Activated T-helper 17 cell treated with anti-CD3 and anti-CD28 coated beads, Interleukin-2, amount 50 U/mL, for 72 hours (primary cell): ENCODE measurements around the gene BNIP5. TPM values are rescaled to one million over a fixed set of nuclear protein-coding genes. Genes with fewer than 3 reads are reported as not detected.

ENCODE experiments used
- ATAC-seq: fragments of 150-1000 bp; cut with Tn5 transposase; replicated peaks from 2 replicates; pipeline ENCODE4 v1.10.0; 2021; ENCODE audit warnings: mild to moderate bottlenecking, moderate library complexity
- H3K27ac Mint-ChIP-seq: one replicate; pipeline ENCODE4 v1.8.0; 2022; ENCODE audit warnings: mixed read lengths
- H3K27me3 Mint-ChIP-seq: one replicate; pipeline ENCODE4 v1.8.0; 2022; ENCODE audit warnings: mixed read lengths
- H3K36me3 Mint-ChIP-seq: one replicate; pipeline ENCODE4 v1.8.0; 2022; ENCODE audit warnings: low read depth, mild to moderate bottlenecking, mixed read lengths
- H3K4me1 Mint-ChIP-seq: one replicate; pipeline ENCODE4 v1.8.0; 2022; ENCODE audit warnings: mixed read lengths
- H3K4me3 Mint-ChIP-seq: one replicate; pipeline ENCODE4 v1.8.0; 2022; ENCODE audit warnings: mild to moderate bottlenecking, mixed read lengths
- H3K9me3 Mint-ChIP-seq: one replicate; pipeline ENCODE4 v1.8.0; 2022; ENCODE audit warnings: mixed read lengths
- total RNA-seq, 2 donors: library from RNA; stranded (reverse); gene quantifications; one replicate each; pipeline ENCODE4 v1.2.3, GENCODE V29; 2022

Gene BNIP5
- total RNA-seq, 2 donors from 2014 or later = not detected

DNA sequence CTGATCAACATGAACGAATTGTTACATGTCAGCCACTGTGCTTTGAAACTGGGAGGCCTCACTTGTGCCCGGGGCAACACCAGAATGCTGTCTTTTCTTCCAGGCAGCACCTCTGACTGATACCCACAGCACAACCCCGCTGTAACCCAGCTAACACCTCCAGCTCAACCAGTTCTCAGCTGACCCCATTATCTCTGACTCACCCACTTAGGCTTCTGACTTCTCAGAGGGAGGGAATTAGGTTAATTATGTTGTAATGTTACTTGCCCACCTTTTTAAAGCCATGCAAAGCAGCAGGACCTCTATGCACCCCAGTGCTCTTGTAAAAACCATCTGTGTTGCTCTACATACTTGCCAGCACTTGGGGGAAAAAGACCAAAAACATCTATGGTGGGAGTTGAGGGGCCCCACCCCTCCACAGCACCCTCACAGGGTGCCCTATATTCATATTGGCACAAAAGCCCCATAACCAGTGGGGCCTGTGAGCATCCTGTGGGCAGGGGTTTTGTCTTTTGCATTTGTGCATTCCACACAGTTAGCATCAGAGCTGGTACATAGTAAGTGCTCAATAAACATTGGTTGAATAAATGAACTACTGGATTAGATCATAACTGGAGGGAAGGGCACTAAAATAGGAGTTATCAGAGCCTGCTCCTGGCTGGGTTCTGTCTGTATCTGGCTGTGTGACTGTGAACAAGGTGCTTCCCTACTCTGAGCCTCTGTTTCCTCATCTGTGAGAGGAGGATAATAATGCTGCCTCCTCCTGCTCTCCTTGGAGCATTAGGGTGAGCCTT lies 22.3 kb downstream of the BNIP5 start:
- no peak for ATAC-seq

DNA sequence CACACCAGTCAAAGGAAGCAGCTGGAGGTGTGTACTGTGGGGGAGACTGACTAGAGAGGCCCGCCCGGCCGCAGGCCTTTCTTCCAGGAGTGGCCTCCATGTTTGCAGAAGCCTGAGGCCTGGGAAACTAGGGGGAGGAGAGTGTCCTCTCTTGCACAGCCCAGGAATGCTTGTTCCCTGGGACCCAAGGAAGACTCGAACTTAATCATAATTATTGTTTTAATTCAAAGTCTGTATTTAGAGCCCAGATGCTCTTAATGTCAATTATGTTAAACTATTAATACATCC lies 23.1 kb downstream of the BNIP5 start:
- H3K27ac Mint-ChIP-seq = no peak overlapping the region
- H3K4me1 Mint-ChIP-seq = no peaks in the 10 kb centered on the region
- H3K36me3 Mint-ChIP-seq = no peaks in the 10 kb centered on the region
- peaks cover 3% of the 10 kb centered on the region for H3K27me3 Mint-ChIP-seq
- no peak overlapping the region for H3K4me3 Mint-ChIP-seq
- no peak for ATAC-seq
- H3K9me3 Mint-ChIP-seq = no peaks in the 10 kb centered on the region

More for the DNA sequence above, 22.3 kb downstream of the BNIP5 start:
- Mint-ChIP-seq H3K4me1 (no peaks in the 10 kb centered on the region), H3K27ac (no peak overlapping the region), H3K27me3 (peaks cover 3% of the 10 kb centered on the region), H3K36me3 (no peaks in the 10 kb centered on the region), H3K4me3 (no peak overlapping the region), H3K9me3 (no peaks in the 10 kb centered on the region)

DNA sequence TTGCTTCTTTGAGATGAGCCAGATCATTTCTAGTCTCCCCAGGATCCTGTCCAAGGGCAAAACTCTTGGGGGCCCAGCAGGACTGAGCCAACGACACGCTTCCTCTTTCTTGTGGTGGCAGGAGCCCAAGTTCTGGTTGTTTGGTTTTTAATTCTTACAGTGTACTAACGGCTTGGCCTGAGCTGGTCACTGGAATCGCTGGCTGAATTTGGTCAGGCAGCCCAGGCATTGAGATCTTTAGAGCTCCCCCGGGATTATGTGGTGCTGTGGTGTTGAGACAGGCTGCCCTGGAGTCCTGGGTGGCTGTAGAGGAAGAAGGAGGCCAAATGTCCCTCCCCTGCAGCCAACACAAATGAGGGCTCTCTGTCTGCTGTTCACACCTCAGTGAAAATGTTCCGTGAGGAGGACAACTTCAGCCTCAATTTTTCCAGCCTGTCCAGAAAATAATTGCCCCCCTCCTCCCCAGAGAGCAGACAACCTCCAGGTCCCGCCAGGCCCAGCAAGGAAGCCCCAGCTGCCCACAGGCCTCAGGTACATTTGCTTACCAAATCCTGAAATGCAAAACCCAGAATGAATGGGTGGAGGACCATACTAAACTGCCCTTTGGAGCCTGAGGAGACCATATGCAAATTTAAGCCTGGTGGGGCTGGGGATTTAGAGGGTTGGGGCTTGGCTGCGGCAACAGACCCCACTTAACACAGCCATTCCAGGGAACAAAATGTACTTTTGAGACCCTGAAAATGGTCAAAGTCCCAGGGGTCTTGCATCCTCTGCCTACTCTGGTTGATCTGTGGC lies 23.6 kb downstream of the BNIP5 start:
- Mint-ChIP-seq H3K27ac (no peak overlapping the region), H3K4me3 (no peak overlapping the region), H3K27me3 (peaks cover 3% of the 10 kb centered on the region), H3K4me1 (no peaks in the 10 kb centered on the region), H3K36me3 (no peaks in the 10 kb centered on the region), H3K9me3 (no peaks in the 10 kb centered on the region)
- no peak for ATAC-seq

DNA sequence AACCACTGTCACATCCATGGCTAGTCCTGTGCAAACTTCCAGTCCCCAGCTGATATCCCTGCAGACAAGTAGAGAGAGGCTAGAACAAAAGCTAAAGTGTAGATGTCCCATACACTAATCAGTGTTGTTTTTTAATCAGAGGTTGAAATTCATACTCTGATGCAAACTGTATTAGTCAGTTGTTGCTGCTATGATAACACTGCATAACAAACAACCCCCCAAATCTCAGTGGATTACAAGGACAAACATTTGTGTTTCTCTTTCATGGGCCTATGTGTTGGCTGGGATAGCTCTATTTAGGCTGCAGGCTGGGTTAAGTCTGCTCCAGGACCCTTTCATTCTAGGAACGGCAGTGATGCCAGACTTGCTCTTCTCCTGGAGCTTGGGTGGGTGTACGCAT lies 26.8 kb downstream of the BNIP5 start:
- Mint-ChIP-seq H3K4me1 (no peaks in the 10 kb centered on the region), H3K27me3 (peaks cover 3% of the 10 kb centered on the region), H3K36me3 (no peaks in the 10 kb centered on the region), H3K9me3 (no peaks in the 10 kb centered on the region), H3K27ac (no peak overlapping the region), H3K4me3 (no peak overlapping the region)
- ATAC-seq = no peak

DNA sequence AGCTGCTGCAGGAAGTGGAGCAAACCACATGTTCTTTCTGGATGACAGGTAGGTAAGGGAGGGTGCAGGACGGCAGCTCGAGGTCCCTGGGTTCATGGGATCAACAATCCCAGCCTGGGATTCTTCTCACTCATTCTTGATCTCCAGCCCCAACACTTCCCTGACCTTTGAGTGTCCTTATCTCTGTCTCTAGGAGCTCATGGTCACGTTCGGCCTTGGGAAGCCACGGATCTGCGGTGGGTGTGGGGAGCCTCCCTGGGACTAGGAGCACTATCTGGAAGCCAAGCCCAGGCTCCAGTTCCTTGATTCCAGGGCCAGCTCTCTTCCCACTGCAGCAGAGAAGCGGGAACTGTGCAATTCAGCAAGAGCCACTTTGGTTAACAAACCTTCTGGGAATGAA lies 27.5 kb downstream of the BNIP5 start:
- H3K27ac Mint-ChIP-seq = no peak overlapping the region
- no peaks in the 10 kb centered on the region for H3K36me3 Mint-ChIP-seq
- H3K27me3 Mint-ChIP-seq = peaks cover 3% of the 10 kb centered on the region
- no peak for ATAC-seq
- no peak overlapping the region for H3K4me3 Mint-ChIP-seq
- no peaks in the 10 kb centered on the region for H3K4me1 Mint-ChIP-seq
- H3K9me3 Mint-ChIP-seq = no peaks in the 10 kb centered on the region

DNA sequence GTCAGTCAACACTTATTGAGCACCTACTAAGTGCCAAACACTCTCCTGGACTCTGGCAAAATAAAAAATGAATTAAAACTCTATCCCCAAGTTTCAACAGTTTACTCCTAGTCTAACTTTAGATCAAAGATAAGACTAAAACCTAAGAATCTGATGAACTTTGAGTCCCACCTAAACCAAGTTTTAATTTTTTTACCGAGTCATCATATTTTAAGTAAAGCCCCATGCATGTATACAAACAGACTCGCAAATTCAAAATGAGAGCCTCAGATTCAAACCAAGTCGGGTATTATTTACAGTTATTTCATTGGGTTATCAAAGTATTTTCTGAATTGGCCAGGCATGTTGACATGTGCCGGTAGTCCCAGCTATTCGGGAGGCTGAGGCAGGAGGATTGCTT lies 28.2 kb downstream of the BNIP5 start:
- Mint-ChIP-seq H3K9me3 (no peaks in the 10 kb centered on the region), H3K36me3 (no peaks in the 10 kb centered on the region), H3K4me1 (no peaks in the 10 kb centered on the region), H3K27ac (no peak overlapping the region), H3K4me3 (no peak overlapping the region), H3K27me3 (peaks cover 3% of the 10 kb centered on the region)
- no peak for ATAC-seq

DNA sequence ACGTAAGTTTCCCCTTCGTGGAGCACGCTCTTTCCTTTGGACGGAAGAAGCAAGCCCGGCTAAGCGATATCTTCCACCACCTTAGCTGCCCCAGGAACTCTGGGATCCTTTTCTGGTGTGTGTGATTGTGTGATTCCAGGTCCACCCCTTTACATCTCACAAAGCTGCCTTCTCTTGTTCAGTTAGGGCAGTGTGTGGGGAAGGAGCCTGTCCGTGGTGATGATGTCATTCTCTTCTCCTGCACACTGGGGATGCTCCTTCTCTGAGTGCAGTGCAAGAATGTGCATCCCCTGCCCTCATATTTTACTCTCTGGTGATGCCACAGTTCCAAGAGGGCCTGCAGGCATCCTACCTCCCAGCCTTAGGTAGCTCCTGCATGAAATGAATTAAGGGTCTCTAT lies 30.3 kb downstream of the BNIP5 start:
- Mint-ChIP-seq H3K36me3 (no peaks in the 10 kb centered on the region), H3K27me3 (peaks cover 5% of the 10 kb centered on the region), H3K4me3 (no peak overlapping the region), H3K9me3 (no peaks in the 10 kb centered on the region), H3K27ac (no peak overlapping the region), H3K4me1 (no peaks in the 10 kb centered on the region)
- ATAC-seq = no peak

DNA sequence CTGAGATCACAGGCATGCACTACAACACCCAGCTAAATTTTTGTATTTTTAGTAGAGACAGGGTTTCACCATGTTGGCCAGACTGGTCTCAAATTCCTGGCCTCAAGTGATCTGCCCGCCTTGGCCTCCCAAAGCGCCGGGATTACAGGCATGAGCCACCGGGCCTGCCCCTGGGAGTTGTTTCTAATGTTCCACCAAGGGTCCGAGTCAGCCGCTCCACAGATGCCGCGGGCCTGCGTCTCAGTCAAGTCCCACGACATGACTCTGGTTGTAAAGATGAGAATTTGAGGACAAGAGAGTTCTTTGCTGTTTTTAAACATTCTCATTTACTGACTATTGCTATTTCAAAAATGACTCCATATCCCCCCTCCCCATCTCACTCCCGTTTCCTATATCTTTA lies 30.8 kb downstream of the BNIP5 start:
- Mint-ChIP-seq H3K4me3 (no peak overlapping the region), H3K36me3 (no peaks in the 10 kb centered on the region), H3K4me1 (no peaks in the 10 kb centered on the region), H3K27me3 (peaks cover 7% of the 10 kb centered on the region), H3K9me3 (no peaks in the 10 kb centered on the region), H3K27ac (no peak overlapping the region)
- ATAC-seq = no peak

DNA sequence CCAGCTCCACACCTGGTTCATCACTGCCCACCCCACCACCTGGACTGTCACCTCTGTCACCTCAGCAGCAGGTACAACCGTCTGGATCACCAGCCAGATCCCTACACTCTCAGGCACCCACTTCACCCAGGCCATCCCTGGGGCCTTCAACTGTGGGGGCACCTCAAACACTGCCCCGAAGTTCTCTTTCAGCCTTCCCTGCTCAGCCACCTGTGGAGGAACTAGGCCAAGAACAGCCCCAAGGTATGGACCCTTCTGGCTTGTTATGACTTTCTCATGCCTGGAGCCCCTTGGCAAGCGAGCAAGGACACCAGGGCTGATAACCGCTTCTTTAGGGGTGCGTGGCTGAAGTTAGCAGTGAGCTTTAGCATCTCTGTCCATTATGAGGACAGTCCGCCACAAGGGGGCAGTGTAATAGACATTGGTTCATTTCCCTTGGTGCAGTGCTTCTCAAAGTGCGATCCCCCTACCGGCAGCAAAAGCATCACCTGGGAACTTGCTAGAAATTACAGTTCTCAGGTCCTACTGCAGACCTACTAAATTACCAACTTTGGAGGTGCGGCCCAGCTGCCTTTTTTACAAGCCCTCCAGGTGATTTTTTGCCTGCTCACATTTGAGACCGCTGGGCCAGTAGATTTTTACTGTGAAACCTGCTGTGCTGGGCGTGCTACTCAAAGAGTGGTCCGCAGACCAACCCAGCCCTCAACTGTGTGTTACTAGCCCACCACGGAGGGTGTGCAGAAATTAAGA lies 34.3 kb downstream of the BNIP5 start:
- Mint-ChIP-seq H3K27me3 (peaks cover 18% of the 10 kb centered on the region), H3K36me3 (no peaks in the 10 kb centered on the region), H3K9me3 (no peaks in the 10 kb centered on the region), H3K4me1 (no peaks in the 10 kb centered on the region), H3K27ac (no peak overlapping the region), H3K4me3 (no peak overlapping the region)
- ATAC-seq = peak; percentile 98

DNA sequence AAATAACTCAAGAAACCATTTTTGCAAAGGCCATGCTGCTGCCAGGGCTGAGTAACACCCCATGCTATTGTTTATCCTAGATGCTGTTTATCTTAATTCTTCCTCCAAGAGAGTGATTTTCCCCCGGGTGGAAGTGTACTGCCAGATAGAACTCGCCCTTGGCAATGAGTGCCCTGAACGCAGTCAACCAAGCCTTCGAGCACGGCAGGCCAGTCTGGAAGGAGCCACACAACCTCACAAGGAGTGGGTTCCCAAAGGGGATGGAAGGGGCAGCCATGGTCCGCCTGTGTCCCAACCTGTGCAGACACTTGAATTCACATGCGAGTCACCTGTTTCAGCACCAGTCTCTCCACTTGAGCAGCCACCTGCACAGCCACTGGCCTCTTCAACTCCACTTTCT lies 34.9 kb downstream of the BNIP5 start:
- peaks cover 18% of the 10 kb centered on the region for H3K27me3 Mint-ChIP-seq
- H3K4me3 Mint-ChIP-seq = no peak overlapping the region
- H3K9me3 Mint-ChIP-seq = no peaks in the 10 kb centered on the region
- H3K4me1 Mint-ChIP-seq = no peaks in the 10 kb centered on the region
- no peak overlapping the region for H3K27ac Mint-ChIP-seq
- no peaks in the 10 kb centered on the region for H3K36me3 Mint-ChIP-seq
- ATAC-seq = no peak

DNA sequence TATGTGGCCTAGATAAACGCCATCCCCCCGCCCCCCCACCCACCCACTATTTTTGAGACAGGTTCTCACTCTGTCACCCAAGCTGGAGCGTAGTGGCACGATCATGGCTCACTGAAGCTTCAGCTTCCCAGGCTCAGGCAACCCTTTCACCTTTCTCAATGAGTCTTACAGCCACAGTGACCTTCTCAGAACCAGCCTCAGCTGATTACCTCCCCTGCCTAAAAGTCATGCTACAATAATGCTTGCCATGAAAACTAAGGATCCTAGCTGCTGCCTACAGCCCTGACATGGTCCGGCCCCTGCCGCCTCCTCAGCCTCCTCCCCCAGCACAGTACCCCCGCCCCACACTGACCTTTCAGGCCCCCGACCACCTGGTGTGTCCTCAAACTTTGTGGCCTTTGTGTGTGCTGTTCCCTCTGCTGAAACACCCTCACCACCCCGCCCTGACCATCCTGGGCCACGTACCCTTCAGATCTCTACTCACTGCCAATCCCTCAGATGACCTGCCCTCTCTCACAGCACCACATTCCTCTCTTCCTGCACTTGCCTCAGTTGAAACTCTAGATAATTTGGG lies 35.5 kb downstream of the BNIP5 start:
- no peak overlapping the region for H3K4me3 Mint-ChIP-seq
- H3K4me1 Mint-ChIP-seq = no peaks in the 10 kb centered on the region
- ATAC-seq = no peak
- H3K36me3 Mint-ChIP-seq = no peaks in the 10 kb centered on the region
- H3K27ac Mint-ChIP-seq = no peak overlapping the region
- no peaks in the 10 kb centered on the region for H3K9me3 Mint-ChIP-seq
- H3K27me3 Mint-ChIP-seq = peaks cover 18% of the 10 kb centered on the region

DNA sequence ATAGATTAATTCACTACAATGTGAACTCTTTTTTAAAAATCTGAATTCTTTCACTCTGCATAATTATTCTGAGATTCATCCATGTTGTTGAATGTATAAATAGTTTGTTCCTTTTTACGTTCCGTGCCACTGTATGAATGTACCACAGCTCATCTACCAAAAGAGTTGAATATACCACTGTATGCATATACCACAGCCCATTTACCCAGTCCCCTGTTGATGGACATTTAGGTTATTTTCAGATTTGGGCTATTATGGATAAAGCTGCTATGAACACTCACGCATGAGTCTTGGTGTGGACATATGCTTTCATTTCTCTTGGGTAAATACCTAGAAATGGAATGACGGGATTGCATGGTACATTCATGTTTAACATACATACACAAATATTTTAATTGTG lies 38.7 kb downstream of the BNIP5 start:
- no peaks in the 10 kb centered on the region for H3K9me3 Mint-ChIP-seq
- no peak for ATAC-seq
- no peaks in the 10 kb centered on the region for H3K36me3 Mint-ChIP-seq
- peaks cover 18% of the 10 kb centered on the region for H3K27me3 Mint-ChIP-seq
- no peak overlapping the region for H3K4me3 Mint-ChIP-seq
- no peak overlapping the region for H3K27ac Mint-ChIP-seq
- H3K4me1 Mint-ChIP-seq = no peaks in the 10 kb centered on the region

DNA sequence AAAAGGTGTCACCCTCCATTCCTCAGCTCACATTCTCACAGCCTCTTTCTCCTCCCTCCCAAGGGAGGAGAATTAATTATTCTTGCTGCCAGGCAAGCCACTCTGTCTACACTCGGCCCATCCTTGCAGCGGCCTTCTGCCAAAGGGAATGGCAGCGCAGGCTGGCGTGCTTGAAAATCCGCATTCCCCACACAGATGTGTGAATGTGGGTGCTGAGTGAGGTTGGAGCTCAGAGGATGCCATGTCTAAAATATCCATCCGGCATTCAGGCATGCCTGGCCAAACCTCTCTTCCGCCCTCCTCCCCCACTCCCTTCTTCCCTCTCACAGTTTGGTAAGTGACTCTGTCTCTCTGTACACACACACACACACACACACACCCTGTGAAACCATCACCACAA lies 39.2 kb downstream of the BNIP5 start:
- no peaks in the 10 kb centered on the region for H3K36me3 Mint-ChIP-seq
- H3K4me3 Mint-ChIP-seq = no peak overlapping the region
- no peak overlapping the region for H3K27ac Mint-ChIP-seq
- H3K4me1 Mint-ChIP-seq = no peaks in the 10 kb centered on the region
- no peaks in the 10 kb centered on the region for H3K9me3 Mint-ChIP-seq
- no peak for ATAC-seq
- H3K27me3 Mint-ChIP-seq = peaks cover 18% of the 10 kb centered on the region

DNA sequence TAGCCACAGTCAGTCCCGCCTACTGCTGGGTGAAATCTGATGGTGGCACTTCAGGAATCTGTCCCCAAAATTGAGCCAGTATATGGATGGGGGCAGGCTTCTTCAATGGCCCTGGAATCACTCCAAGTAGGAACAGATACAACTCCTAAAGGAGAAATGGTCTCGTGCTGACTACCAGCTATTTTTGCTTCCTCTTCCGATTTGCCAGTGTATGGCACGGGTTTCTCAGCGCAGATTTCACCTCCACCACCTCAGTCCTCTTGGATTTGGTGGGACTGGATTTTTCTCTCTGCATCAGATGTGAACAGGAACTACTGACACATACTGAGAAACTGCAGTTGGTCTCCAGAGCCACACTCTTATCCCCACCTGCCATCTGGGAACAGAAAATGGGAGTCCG lies 39.6 kb downstream of the BNIP5 start:
- H3K27ac Mint-ChIP-seq = no peak overlapping the region
- H3K4me3 Mint-ChIP-seq = no peak overlapping the region
- H3K4me1 Mint-ChIP-seq = no peaks in the 10 kb centered on the region
- H3K36me3 Mint-ChIP-seq = no peaks in the 10 kb centered on the region
- ATAC-seq = no peak
- H3K9me3 Mint-ChIP-seq = no peaks in the 10 kb centered on the region
- H3K27me3 Mint-ChIP-seq = peaks cover 17% of the 10 kb centered on the region
